HK-2 (cell line): Measurements from ENCODE around the gene CHURC1.

Experiments used
- DNase-seq: peaks from one replicate; pipeline ENCODE4 v3.0.0-alpha.2; 2018; ENCODE audit not compliant: unreplicated experiment

Gene CHURC1

GRCh38 chr14:64938972-64939816, 24.9 kb downstream of the CHURC1 start:
- DNase-seq = no peak

DNA sequence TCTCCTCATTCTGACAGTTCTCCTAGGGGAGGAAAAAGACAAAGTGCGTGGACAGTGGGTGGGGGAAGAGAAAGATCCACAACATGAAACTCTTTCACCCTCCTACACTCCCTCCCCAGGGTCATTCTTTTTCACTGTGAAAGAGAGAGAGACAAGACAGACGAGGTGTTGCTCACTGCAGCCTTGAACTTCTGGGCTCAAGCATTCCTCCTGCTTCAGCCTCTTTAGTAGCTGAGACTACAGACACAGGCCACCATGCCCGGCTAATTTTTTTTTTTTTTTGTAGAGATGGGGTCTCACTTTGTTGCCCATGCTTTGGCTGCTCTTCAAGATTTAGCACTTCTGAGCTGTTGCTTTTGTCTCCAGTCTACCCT, 25.5 kb downstream of the CHURC1 start:
- no peak for DNase-seq

GRCh38 chr14:64940336-64940910, 26.2 kb downstream of the CHURC1 start:
- no peak for DNase-seq

- no peak for DNase-seq
These were observed 28.4 kb downstream of the CHURC1 start, which contains the start of gene GPX2 for GRCh38 chr14:64942531-64943111. TSS of gene GPX2 (minus strand) at chr14:64942745. CDS start at chr14:64942726, 19 bp downstream.

- DNase-seq = no peak
These were observed 29.3 kb downstream of the CHURC1 start for GRCh38 chr14:64943556-64943955.

- no peak for DNase-seq
These were observed 29.8 kb downstream of the CHURC1 start for GRCh38 chr14:64944041-64944440.

- no peak for DNase-seq
These were observed 30.6 kb downstream of the CHURC1 start for GRCh38 chr14:64944861-64945260.

- DNase-seq = no peak
These were observed 31.4 kb downstream of the CHURC1 start for GRCh38 chr14:64945431-64946178.

DNA sequence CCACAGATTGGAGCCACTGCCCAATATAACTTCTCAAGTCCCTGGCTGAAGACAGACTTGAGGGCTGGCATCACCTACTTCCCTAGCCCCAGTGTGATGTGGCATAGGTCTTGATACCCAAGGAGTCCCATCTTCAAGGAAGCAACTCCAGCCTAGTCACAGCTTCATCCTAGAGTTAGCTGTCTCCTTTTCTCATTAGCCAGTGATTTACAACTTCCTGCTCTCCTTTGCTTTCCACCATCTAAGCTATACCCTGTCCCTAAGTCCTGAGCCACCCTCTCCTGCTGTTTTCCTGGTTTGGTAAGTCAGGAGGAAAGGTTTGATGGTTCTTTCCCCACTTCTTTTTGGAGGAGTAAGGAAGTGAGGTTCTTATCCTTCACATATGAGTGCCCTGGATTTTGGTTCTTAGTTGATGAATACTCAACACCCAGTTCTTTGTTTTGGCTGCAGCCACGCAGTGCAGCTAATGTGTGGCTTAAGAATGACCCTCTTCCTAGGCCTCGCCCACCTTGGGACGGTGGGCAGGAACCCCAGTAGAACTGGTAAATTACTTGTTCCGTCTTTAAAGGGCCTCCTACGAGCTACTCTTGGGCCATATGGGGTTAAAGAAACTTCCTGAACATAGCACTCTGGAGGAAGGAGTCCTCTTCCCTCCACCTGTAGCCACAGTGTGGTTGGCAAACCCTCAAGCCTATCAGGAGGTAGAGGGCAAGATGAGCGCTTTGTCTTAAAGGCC, 32.2 kb downstream of the CHURC1 start:
- DNase-seq = no peak

DNA sequence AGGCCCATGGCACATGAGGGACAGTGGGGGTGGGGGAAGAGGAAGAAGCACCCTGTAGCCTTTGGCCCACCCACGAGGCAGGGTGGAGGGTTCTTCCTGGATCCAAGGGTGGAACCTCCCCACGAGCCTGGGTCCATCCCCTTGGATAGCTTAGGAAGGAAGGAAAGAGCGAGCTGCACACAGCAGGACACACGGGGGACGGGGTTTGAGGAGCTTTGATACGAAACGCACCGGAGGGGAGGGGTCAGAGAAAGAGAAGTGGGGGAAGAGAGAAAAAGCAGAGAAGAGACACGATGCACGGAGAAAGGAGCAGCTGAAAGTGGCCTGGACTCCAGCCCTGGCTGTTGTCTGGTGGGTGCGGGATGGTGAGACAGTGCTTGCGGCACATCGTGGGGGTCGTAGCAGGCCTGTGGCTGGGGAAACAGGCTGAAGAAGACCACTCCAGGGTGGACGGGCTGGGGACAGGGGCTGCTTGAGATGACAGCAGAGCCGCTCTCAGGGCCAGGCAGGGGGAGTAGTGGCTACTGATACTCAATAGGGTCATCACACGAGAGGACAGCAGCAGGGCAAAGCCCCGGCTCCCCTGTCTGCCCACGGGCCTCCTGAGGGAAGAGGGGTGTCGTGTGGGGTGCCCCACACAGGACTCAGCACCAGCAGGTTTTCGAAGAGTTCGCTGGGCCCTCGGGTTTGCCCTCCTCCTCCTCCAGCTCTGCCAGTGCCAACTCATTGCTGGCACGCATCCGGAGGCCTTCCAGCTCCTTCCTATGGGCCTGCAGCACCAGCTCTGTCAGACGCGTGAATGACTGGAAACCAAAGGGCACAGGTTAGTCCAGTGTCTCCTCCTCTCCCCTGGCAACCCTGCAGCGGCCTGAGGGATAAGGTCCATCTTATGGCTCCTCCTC, 33.7 kb downstream of the CHURC1 start:
- DNase-seq = no peak

- DNase-seq = no peak
These were observed 34.5 kb downstream of the CHURC1 start for GRCh38 chr14:64948612-64949210.

DNA sequence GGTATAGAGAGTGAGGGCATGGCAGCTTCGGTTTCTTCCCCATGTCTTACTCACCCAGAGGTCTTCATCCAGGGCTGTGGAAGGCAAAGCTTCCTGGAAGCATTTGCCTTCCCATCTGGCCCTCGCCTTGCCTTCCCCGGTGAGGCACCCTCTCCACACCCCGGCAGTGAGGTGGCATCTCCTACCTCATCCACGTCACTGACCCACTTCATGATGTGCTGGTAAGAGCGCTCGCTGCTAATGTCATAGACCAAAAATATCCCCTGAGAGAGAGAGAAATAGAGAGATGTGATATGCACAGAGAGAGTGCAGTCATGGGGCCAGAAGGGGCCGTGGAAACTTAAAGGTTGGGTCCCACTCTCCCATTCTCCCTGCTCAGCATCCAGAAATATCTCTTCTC, 36.6 kb downstream of the CHURC1 start:
- no peak for DNase-seq

- no peak for DNase-seq
These were observed 37.0 kb downstream of the CHURC1 start for GRCh38 chr14:64951291-64951690.

- DNase-seq = no peak
These were observed 37.5 kb downstream of the CHURC1 start for GRCh38 chr14:64951724-64952123.

DNA sequence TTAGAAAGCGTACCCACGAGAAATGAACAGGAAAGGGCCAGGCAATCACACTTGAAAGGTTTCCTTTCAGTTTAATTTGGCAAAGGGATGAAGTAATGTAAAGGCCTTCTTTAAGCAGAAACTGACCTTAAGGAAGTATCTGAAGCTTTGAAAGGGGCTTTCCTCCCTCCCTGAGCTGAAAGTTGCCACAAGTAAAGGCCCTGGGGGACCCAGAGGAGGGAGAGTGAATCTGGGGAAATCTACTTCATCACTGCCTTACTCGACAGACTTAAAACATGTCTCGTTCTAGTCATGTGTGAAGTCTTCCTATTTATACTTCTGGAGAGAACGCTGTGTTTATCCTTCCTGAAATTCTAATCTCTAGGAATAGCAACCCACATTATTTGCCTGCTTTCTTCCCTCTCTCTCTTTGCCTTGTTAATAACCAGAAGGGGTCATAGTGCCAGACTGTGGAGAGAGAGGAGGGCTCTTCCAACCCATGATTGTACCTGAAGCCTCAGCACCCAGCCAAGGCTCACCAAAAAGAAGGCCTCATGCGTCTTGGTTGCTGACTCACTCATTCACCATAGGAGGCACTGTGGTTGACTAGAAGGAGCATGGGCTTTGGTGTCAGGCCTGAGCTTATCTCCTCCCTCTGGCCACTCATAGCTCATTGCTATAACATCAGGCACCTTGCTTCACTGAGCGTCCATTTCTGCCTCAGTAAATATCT, 38.5 kb downstream of the CHURC1 start:
- DNase-seq = no peak

DNA sequence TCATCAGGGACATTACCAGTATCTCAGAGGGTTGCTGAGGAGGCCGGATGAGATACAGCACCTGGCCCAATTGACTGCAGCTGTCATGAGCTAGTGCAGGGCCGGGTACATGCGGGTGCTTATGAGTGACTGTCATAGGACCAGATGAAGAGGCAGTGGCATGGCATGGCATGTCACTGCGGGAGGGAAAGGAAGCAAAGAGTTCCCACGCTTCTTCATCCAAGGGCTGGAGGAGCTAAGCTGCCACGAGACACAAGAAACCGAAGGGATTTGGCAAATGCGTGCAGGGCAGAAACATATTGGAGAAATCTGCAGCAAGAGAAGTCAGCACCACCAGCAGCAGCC, 39.0 kb downstream of the CHURC1 start:
- DNase-seq = no peak

GRCh38 chr14:64953661-64954060, 39.4 kb downstream of the CHURC1 start:
- no peak for DNase-seq

DNA sequence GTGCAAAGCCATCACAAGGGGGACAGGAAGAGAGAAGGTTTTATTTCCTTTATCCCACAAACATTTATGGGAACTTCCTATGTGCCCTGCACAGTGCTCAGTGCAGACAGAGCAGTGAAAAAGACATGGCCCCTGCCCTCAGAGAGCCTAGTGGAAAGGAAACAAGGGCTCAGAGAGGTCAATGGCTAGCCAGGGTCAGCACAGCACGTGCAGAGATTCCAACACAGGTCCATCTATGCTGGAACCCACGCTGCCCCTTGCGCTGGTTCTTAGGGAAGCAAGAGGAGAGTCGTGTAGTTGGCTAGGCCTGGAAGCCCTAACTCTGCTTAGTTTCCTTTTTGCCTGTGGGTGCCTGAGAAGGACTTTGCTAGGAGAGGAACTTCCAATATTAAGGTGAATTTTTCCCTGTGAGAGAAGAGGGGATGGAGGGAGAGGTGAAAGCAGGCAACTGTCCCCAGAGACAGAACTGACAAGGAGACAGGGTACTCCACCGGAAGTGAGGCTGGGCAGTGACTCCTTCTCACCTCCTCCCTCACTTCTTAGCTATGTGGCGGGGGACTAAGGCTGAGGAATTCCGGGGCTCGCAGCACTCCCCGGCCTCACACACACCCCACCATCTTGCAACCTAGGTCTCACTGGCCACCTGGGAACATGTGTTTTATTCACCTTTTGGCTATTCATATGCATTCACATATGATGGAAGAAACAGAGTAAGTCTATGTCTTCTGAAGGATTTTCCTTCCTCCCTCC, 40.4 kb downstream of the CHURC1 start:
- DNase-seq = no peak

- no peak for DNase-seq
These were observed 41.0 kb downstream of the CHURC1 start for GRCh38 chr14:64955297-64955696.
